Cardiac muscle cell (in vitro differentiated cells and primary cell): ENCODE results near the gene SALL1. TPM values are rescaled to one million over a fixed set of nuclear protein-coding genes. Genes with fewer than 3 reads are reported as not detected.

ENCODE experiments used
- DNase-seq, 2 donors: peaks; one replicate each; pipeline versions ENCODE4 v3.0.0 to v3.0.0-alpha.2; 2010 to 2017; ENCODE audit warnings: low read depth in 1 of 2, low spot score in 1 of 2
- H3K27ac ChIP-seq: fragments of 200-600 bp; sonication (generic); 2 replicates; pipeline ENCODE4 v1.5.1; 2016
- H3K27me3 ChIP-seq: fragments of 200-600 bp; sonication (generic); 2 replicates; pipeline ENCODE4 v1.6.0; 2016; ENCODE audit warnings: control low read depth
- H3K36me3 ChIP-seq: fragments of 200-600 bp; sonication (generic); 2 replicates; pipeline ENCODE4 v1.5.1; 2016; ENCODE audit warnings: control low read depth
- H3K4me1 ChIP-seq: fragments of 200-600 bp; sonication (generic); 2 replicates; pipeline ENCODE4 v1.8.1; 2017; ENCODE audit warnings: low read depth, mild to moderate bottlenecking, mixed run types
- H3K4me3 ChIP-seq: fragments of 200-600 bp; sonication (generic); 2 replicates; pipeline ENCODE4 v1.5.1; 2016; ENCODE audit warnings: mild to moderate bottlenecking
- H3K9me3 ChIP-seq: fragments of 200-600 bp; sonication (generic); 2 replicates; pipeline ENCODE4 v1.5.1; 2017; ENCODE audit warnings: low read depth, mild to moderate bottlenecking, control low read depth
- polyA plus RNA-seq: library from polyadenylated mRNA; unstranded; fragments of >200 nt; fragmentation: Nextera tagmentation; extraction: Ambion mirVana; gene quantifications from 2 replicates; pipeline ENCODE4 v1.2.1, GENCODE V29; 2016
- total RNA-seq: library from RNA; depleted of rRNA; stranded (reverse); fragments of >200 nt; gene quantifications from 2 replicates; pipeline ENCODE4 v1.2.3, GENCODE V29; 2016
- TF ChIP-seq, protein P1 (sequence below): IDR thresholded peaks from 2 replicates; pipeline ENCODE4 v1.5.1; 2012; ENCODE audit warnings: low read depth, mild to moderate bottlenecking, low read length

The SALL1 gene
- total and polyA plus RNA-seq, 2 experiments from 2014 or later, result 4.2 to 16.7 TPM

DNA sequence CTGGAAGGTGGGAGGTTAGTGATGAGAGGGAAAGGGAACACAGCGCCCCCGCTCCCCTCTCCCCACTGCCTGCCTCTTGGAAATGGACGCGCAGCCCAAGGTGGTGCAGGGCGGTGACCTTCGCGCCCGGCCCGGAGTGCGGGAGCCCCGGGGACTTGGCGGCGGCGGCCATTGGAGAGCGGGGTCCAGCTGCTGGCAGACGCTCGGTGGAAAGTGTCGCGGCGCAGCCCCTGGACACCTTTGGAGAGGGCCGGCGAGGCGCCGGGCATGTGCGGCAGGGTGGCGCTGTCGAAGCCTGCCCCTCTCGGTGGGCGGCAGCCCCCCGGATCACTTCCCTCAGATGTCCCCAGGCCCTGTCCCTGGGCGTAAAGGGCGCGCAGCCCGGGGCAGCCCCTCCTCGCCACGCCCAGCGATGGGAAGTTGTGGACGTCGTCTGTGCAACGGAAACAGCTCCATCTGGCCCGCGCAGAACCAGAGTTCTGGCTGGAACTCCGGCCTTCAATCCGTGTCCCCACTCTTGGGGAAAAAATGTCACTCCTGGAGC, 16.7 kb downstream of the SALL1 start:
- Histone ChIP-seq H3K27ac (no peak overlapping the region), H3K9me3 (no peaks in the 10 kb centered on the region), H3K36me3 (peaks cover 21% of the 10 kb centered on the region), H3K4me3 (peak overlapping the region; percentile 21), H3K4me1 (peaks cover 11% of the 10 kb centered on the region), H3K27me3 (no peaks in the 10 kb centered on the region)
- TF ChIP-seq, protein P1, sequence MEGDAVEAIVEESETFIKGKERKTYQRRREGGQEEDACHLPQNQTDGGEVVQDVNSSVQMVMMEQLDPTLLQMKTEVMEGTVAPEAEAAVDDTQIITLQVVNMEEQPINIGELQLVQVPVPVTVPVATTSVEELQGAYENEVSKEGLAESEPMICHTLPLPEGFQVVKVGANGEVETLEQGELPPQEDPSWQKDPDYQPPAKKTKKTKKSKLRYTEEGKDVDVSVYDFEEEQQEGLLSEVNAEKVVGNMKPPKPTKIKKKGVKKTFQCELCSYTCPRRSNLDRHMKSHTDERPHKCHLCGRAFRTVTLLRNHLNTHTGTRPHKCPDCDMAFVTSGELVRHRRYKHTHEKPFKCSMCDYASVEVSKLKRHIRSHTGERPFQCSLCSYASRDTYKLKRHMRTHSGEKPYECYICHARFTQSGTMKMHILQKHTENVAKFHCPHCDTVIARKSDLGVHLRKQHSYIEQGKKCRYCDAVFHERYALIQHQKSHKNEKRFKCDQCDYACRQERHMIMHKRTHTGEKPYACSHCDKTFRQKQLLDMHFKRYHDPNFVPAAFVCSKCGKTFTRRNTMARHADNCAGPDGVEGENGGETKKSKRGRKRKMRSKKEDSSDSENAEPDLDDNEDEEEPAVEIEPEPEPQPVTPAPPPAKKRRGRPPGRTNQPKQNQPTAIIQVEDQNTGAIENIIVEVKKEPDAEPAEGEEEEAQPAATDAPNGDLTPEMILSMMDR, result no peak
- DNase-seq, result peak; percentile 5 to 30

DNA sequence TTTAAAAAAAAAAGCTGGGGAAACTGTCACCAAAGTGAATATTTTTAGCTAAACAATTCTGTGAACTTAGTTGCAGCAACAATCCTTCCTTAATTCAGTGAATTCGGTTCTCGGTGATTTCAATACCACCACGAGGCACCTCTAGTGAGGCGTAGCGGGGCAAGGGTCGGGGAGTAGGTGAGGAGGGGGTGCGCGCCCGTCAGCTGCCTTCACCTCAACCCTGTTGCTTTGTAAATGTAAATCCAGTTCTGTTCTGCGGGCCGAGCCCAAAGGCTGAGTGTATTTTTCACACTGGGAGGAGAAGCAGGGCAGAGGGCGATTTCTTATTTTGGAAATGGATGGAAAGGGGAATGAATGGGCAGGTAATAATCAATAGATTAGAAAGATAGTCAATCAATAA, 17.4 kb downstream of the SALL1 start:
- no peak overlapping the region for H3K27ac ChIP-seq
- no peak overlapping the region for H3K4me3 ChIP-seq
- no peak for DNase-seq
- TF ChIP-seq, protein P1, result no peak
- no peaks in the 10 kb centered on the region for H3K9me3 ChIP-seq
- H3K27me3 ChIP-seq, result no peaks in the 10 kb centered on the region
- peaks cover 19% of the 10 kb centered on the region for H3K36me3 ChIP-seq
- H3K4me1 ChIP-seq, result peaks cover 17% of the 10 kb centered on the region

DNA sequence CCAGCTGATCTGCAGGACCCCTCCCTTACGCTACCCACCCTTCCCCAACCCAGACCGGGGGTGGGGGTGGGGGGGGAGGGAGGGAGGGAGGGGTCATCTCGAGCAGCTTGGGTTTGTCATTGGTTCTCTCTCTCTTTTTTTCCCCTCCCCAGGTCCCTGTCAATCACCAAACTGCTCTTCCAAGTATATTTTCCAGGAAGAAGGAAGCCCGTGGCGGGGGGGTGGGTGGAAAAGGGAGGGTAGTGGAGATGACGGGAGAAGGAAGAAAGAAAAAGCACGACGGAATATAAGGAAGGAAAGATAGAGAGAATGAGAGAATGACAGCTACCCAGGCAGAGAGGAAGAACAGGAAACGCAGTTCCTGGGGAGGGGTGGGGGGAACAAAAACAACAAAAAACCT, 17.9 kb downstream of the SALL1 start:
- Histone ChIP-seq H3K36me3 (peaks cover 15% of the 10 kb centered on the region), H3K4me1 (peaks cover 17% of the 10 kb centered on the region), H3K27ac (no peak overlapping the region), H3K9me3 (no peaks in the 10 kb centered on the region), H3K27me3 (no peaks in the 10 kb centered on the region), H3K4me3 (no peak overlapping the region)
- no peak for DNase-seq
- TF ChIP-seq, protein P1, result no peak

DNA sequence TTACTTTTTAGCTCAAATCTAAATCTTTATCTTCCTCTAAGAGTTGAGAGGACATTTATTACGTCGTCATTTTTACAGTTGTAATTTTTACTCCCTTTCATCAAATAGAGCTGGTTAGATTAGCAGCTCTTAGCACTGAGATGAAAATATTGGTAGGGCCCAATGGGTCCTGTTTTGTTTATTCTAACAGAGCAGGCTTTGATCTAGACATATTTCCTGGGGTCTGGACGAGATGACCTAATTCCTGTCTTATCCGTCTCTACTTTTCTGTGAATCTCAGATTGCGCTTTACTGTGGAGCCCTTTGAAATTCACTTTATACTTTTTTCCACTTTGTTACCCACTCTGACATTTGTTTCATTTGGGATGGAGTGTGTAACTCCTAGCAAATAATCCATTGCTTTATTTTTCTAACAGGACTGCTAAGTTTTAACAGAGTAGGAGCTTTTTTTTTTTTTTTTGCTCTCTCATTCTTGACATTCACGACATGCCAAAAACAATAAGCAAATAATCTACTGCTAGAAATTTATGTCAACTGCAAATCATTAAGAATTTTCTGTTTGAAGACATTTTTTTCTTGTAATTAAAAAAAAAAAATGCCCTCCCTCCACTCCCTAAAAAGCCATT, 18.5 kb downstream of the SALL1 start:
- peaks cover 15% of the 10 kb centered on the region for H3K36me3 ChIP-seq
- no peak for DNase-seq
- H3K4me3 ChIP-seq, result no peak overlapping the region
- H3K27ac ChIP-seq, result no peak overlapping the region
- H3K27me3 ChIP-seq, result no peaks in the 10 kb centered on the region
- H3K4me1 ChIP-seq, result peaks cover 17% of the 10 kb centered on the region
- TF ChIP-seq, protein P1, result no peak
- H3K9me3 ChIP-seq, result no peaks in the 10 kb centered on the region

DNA sequence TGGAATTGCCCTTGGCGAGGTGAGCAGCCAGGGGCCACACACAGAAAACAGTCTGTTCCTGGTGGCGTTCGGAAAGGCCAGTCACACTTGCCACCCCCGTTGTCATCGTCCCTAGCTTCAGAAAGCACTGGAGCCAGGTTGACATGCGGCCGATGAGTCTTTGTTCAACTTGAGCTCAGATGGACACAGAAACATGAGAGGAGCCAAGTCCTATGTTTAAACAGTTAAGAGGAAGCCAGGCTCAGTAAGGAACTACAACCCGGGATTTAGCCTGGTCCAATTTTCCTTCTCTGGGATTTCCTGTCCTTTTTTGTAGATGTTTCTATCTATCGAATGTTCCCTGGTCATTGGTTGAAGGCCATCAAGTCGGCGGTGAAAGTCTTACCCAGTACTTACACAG, 19.5 kb downstream of the SALL1 start:
- Histone ChIP-seq H3K36me3 (peaks cover 8% of the 10 kb centered on the region), H3K9me3 (no peaks in the 10 kb centered on the region), H3K27ac (no peak overlapping the region), H3K4me3 (no peak overlapping the region), H3K27me3 (no peaks in the 10 kb centered on the region), H3K4me1 (peaks cover 17% of the 10 kb centered on the region)
- TF ChIP-seq, protein P1, result no peak
- no peak for DNase-seq
